Activated naive CD4-positive, alpha-beta T cell treated with anti-CD3 and anti-CD28 coated beads for 36 hours (primary cell): ENCODE data around the gene RIBC2. TPM values are rescaled to one million over a fixed set of nuclear protein-coding genes. Genes with fewer than 3 reads are reported as not detected.

Experiments used
- CTCF ChIA-PET: fragments of 350-600 bp; sonication (Branson Sonifier 250); formaldehyde crosslinking; loops from one replicate; lab custom pipeline; 2021; ENCODE audit warnings: antibody characterized with exemption; lab: Charles Lee
- DNase-seq: peaks from one replicate; pipeline ENCODE4 v3.0.0-alpha.2; 2020
- H3K27ac Mint-ChIP-seq: one replicate; pipeline ENCODE4 v1.8.0; 2021; ENCODE audit warnings: mild to moderate bottlenecking, mixed read lengths
- H3K27me3 Mint-ChIP-seq: one replicate; pipeline ENCODE4 v1.8.0; 2021; ENCODE audit warnings: low read depth, mixed read lengths
- H3K36me3 Mint-ChIP-seq: one replicate; pipeline ENCODE4 v1.8.0; 2021; ENCODE audit warnings: low read depth, mixed read lengths
- H3K4me1 Mint-ChIP-seq: one replicate; pipeline ENCODE4 v1.8.0; 2021; ENCODE audit warnings: low read depth, mixed read lengths
- H3K4me3 Mint-ChIP-seq: one replicate; pipeline ENCODE4 v1.8.0; 2021; ENCODE audit warnings: mild to moderate bottlenecking, moderate library complexity, mixed read lengths
- H3K9me3 Mint-ChIP-seq: one replicate; pipeline ENCODE4 v1.8.0; 2021; ENCODE audit warnings: mixed read lengths
- intact Hi-C: fragments of 100-400 bp; cut with micrococcal nuclease; formaldehyde crosslinking; loops from one replicate; pipeline ENCODE4 v1.15.1; 2023
- total RNA-seq, 2 experiments: library from RNA; stranded (reverse); gene quantifications; one replicate each; pipeline ENCODE4 v1.2.3, GENCODE V29; 2021

RIBC2 gene
- total RNA-seq, 2 experiments from 2014 or later = 6.2 to 6.3 TPM

GRCh38 chr22:45481661-45482060 lies 68.2 kb downstream of the RIBC2 start:
- DNase-seq = no peak
- no peaks in the 10 kb centered on the region for H3K27me3 Mint-ChIP-seq
- H3K4me3 Mint-ChIP-seq = no peak overlapping the region
- intact Hi-C loops = no loop called here
- H3K4me1 Mint-ChIP-seq = no peaks in the 10 kb centered on the region
- CTCF ChIA-PET = interaction anchor here (0.6 to 0.7 kb wide), 3 partner anchors 20 to 171 kb away, joined by 3 read pairs; no protein-coding TSS in a partner anchor
- H3K9me3 Mint-ChIP-seq = no peaks in the 10 kb centered on the region
- H3K36me3 Mint-ChIP-seq = no peaks in the 10 kb centered on the region
- H3K27ac Mint-ChIP-seq = no peak overlapping the region

Other genes with a start within 250 kb of the RIBC2 start
- gene NUP50, start 249.8 kb upstream of the RIBC2 start, total RNA-seq = 100 to 1,000 TPM; 151 to 154 TPM
- gene KIAA0930, start 172.8 kb upstream of the RIBC2 start, total RNA-seq = 10 to 100 TPM; 16.6 to 19.5 TPM
- not detected for gene UPK3A, start 128.7 kb upstream of the RIBC2 start, total RNA-seq
- 10 to 100 TPM; 62.2 to 66.9 TPM for gene FAM118A, start 103.8 kb upstream of the RIBC2 start, total RNA-seq
- 1 to 10 TPM; 1.1 to 1.3 TPM for gene SMC1B, start 94 bp upstream of the RIBC2 start, total RNA-seq
- gene FBLN1, start 89.2 kb downstream of the RIBC2 start, total RNA-seq = not detected